Stimulated activated CD4-positive, alpha-beta T cell treated with anti-CD3 and anti-CD28 coated beads, Interleukin-4, amount 100 ng/mL, for 48 hours (primary cell): Measurements from ENCODE around the gene CCDC107.
"Not testable (repeated sequence)": the region's sequence is repeated elsewhere in the genome, so short reads cannot be mapped to it uniquely, and the experiment has no call there.

Source experiments
- DNase-seq, 2 donors: peaks; one replicate each; pipeline ENCODE4 v3.0.0-alpha.2; 2020; ENCODE audit warnings: low read depth in 2 of 2

Gene CCDC107

GRCh38 chr9:35637427-35637955 is 20.6 kb upstream of the CCDC107 start:
- not testable (repeated sequence) for DNase-seq

GRCh38 chr9:35638751-35639150 is 19.3 kb upstream of the CCDC107 start:
- DNase-seq = not testable (repeated sequence)

GRCh38 chr9:35639225-35639624 is 18.9 kb upstream of the CCDC107 start:
- not testable (repeated sequence) for DNase-seq

- no peak for DNase-seq
These were observed 18.5 kb upstream of the CCDC107 start for GRCh38 chr9:35639631-35640030.

GRCh38 chr9:35640431-35640830 is 17.7 kb upstream of the CCDC107 start:
- DNase-seq = not testable (repeated sequence)

GRCh38 chr9:35641478-35641877 is 16.6 kb upstream of the CCDC107 start:
- not testable (repeated sequence) for DNase-seq

- DNase-seq = no peak
These were observed 15.0 kb upstream of the CCDC107 start for GRCh38 chr9:35643046-35643445.

GRCh38 chr9:35645736-35646135 is 12.4 kb upstream of the CCDC107 start:
- not testable (repeated sequence) for DNase-seq

- DNase-seq = no peak
These were observed 11.9 kb upstream of the CCDC107 start for GRCh38 chr9:35646153-35646532.

- peak; percentile 87 to 90 for DNase-seq
These were observed 11.4 kb upstream of the CCDC107 start for GRCh38 chr9:35646533-35647265.

GRCh38 chr9:35649431-35650340 is 8.4 kb upstream of the CCDC107 start:
- DNase-seq = no peak

- DNase-seq = no peak
These were observed 7.5 kb upstream of the CCDC107 start, which contains the start of gene SIT1 for GRCh38 chr9:35650341-35651158. Gene SIT1 (minus strand): TSS chr9:35650931. CDS start chr9:35650853, 78 bp downstream.

- DNase-seq = no peak
These were observed 5.9 kb upstream of the CCDC107 start for GRCh38 chr9:35651956-35652828.

GRCh38 chr9:35652829-35653209 is 5.3 kb upstream of the CCDC107 start:
- DNase-seq = no peak

- no peak for DNase-seq
These were observed 4.5 kb upstream of the CCDC107 start for GRCh38 chr9:35653611-35654010.

GRCh38 chr9:35656348-35656747 is 1.7 kb upstream of the CCDC107 start:
- no peak for DNase-seq

- DNase-seq = no peak
These were observed 1.1 kb upstream of the CCDC107 start for GRCh38 chr9:35656831-35657545.

- DNase-seq = peak; percentile 90 to 96
These were observed 451 bp upstream of the CCDC107 start, which contains the start of gene RMRP for GRCh38 chr9:35657546-35658136. Gene RMRP (minus strand): TSS chr9:35658019.

GRCh38 chr9:35658968-35659220 is 802 bp downstream of the CCDC107 start:
- DNase-seq = no peak

- DNase-seq = no peak
These were observed 1.2 kb downstream of the CCDC107 start for GRCh38 chr9:35659340-35659739.
